ENCODE results near the gene KDM4C. TPM values are rescaled to one million over a fixed set of nuclear protein-coding genes. Genes with fewer than 3 reads are reported as not detected.

KDM4C gene
- total RNA-seq, 4 donors from 2014 or later, result 52.1 to 83.6 (median 65.5) TPM

GRCh38 chr9:6956879-6957278 is 199.1 kb downstream of the KDM4C start:
- Histone ChIP-seq H3K9me3 (no peaks in the 10 kb centered on the region), H3K4me1 (peaks cover 12 to 14% of the 10 kb centered on the region in 2 donors), H3K27ac (no peak overlapping the region), H3K4me3 (replicated peaks in 1 of 3) (no peak overlapping the region), H3K36me3 (no peaks in the 10 kb centered on the region), H3K27me3 (no peaks in the 10 kb centered on the region)
- no peak for DNase-seq
- intact Hi-C loops (cut with DNase I), result no loop called here
- 97 to 100% methylated on average over 2 of the region's 2 CpGs for WGBS, 2 donors
- TF ChIP-seq CTCF (IDR thresholded peaks at IDR 0.05) (no peak), POLR2A (IDR thresholded peaks at IDR 0.05) (no peak)

- no peak for TF ChIP-seq CTCF (IDR thresholded peaks at IDR 0.05)
- TF ChIP-seq POLR2A (IDR thresholded peaks at IDR 0.05), result no peak
- Histone ChIP-seq H3K4me1 (peaks cover 12 to 14% of the 10 kb centered on the region in 2 donors), H3K9me3 (no peaks in the 10 kb centered on the region), H3K36me3 (no peaks in the 10 kb centered on the region), H3K27me3 (no peaks in the 10 kb centered on the region), H3K27ac (no peak overlapping the region), H3K4me3 (replicated peaks in 1 of 3) (no peak overlapping the region)
- WGBS, 2 donors, result 89 to 92% methylated on average over 5 of the region's 5 CpGs
- DNase-seq, result no peak
- intact Hi-C loops (cut with DNase I), result no loop called here
Observed at GRCh38 chr9:6959270-6960000, 201.7 kb downstream of the KDM4C start.

- WGBS, 2 donors, result 51 to 82% methylated on average over 3 of the region's 3 CpGs
- no peaks in the 10 kb centered on the region for H3K36me3 ChIP-seq
Observed at GRCh38 chr9:6960777-6961176, 203.0 kb downstream of the KDM4C start.

GRCh38 chr9:6961845-6962522 is 204.2 kb downstream of the KDM4C start:
- intact Hi-C loops (cut with DNase I), result no loop called here
- H3K27ac ChIP-seq, result no peak overlapping the region
- 84 to 92% methylated on average over 5 of the region's 5 CpGs for WGBS, 2 donors
- H3K9me3 ChIP-seq, result no peaks in the 10 kb centered on the region
- H3K4me1 ChIP-seq, result no peaks in the 10 kb centered on the region
- no peak overlapping the region for H3K4me3 ChIP-seq (replicated peaks in 1 of 3)
- H3K27me3 ChIP-seq, result no peaks in the 10 kb centered on the region
- TF ChIP-seq CTCF (IDR thresholded peaks at IDR 0.05), result no peak
- no peak for TF ChIP-seq POLR2A (IDR thresholded peaks at IDR 0.05)
- no peaks in the 10 kb centered on the region for H3K36me3 ChIP-seq
- no peak for DNase-seq

More at GRCh38 chr9:6960777-6961176, 203.0 kb downstream of the KDM4C start:
- H3K27me3 ChIP-seq, result no peaks in the 10 kb centered on the region
- peaks cover under 1 to 2% of the 10 kb centered on the region in 2 donors for H3K4me1 ChIP-seq
- no peak overlapping the region for H3K27ac ChIP-seq
- no peak for DNase-seq
- TF ChIP-seq POLR2A (IDR thresholded peaks at IDR 0.05) (no peak), CTCF (IDR thresholded peaks at IDR 0.05) (no peak)
- intact Hi-C loops (cut with DNase I), result no loop called here
- H3K9me3 ChIP-seq, result no peaks in the 10 kb centered on the region
- H3K4me3 ChIP-seq (replicated peaks in 1 of 3), result no peak overlapping the region

GRCh38 chr9:6965566-6965965 is 207.8 kb downstream of the KDM4C start:
- TF ChIP-seq CTCF (IDR thresholded peaks at IDR 0.05) (no peak), POLR2A (IDR thresholded peaks at IDR 0.05) (no peak)
- Histone ChIP-seq H3K36me3 (no peaks in the 10 kb centered on the region), H3K27ac (no peak overlapping the region), H3K4me3 (replicated peaks in 1 of 3) (no peak overlapping the region), H3K27me3 (no peaks in the 10 kb centered on the region), H3K4me1 (no peaks in the 10 kb centered on the region), H3K9me3 (no peaks in the 10 kb centered on the region)
- intact Hi-C loops (cut with DNase I), result no loop called here
- DNase-seq, result no peak
- 94 to 100% methylated on average over 1 of the region's 1 CpG for whole genome bisulfite sequencing, 2 donors

Data from thyroid gland (tissue), 4 donors.